HG02852 (cell line): ENCODE data around the gene CYGB.
"Not testable (repeated sequence)": the region's sequence is repeated elsewhere in the genome, so short reads cannot be mapped to it uniquely, and the experiment has no call there.

ENCODE experiments used
- ATAC-seq: cut with Tn5 transposase; IDR thresholded peaks from one replicate; pipeline ENCODE4 v1.9.1; 2021; ENCODE audit warnings: mild to moderate bottlenecking, moderate library complexity; ENCODE audit not compliant: unreplicated experiment

The CYGB gene

DNA sequence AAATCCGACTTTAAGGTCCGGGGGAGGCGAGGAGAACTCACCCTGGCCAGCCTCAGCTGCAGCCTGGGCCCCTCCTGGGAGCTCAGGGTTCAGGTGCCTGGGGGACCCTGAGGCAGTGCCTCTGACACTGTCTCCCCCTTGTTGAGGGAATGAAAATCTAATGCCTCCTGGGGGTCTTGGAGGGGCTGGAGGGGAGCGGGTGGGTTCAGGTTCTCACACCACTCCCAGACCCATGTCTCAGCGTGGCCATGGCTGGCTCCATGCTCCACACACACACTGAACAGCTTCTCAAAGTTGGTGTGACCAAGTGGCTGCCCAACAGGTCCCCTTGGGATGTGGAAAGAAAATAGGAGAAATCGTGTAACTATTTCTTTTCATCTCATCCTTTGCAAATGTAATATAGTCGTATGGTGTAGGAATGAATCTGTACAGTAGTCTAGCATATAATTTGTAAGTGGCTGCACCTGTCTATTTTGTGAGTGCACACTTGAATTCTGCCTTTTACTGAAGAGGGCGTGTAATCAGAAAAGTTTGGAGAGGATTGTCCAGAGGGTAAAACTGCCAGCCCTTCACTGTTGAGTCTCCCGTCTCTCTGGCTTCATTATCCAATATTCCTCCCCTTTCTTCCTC lies 1.5 kb upstream of the CYGB start:
- ATAC-seq = no peak

DNA sequence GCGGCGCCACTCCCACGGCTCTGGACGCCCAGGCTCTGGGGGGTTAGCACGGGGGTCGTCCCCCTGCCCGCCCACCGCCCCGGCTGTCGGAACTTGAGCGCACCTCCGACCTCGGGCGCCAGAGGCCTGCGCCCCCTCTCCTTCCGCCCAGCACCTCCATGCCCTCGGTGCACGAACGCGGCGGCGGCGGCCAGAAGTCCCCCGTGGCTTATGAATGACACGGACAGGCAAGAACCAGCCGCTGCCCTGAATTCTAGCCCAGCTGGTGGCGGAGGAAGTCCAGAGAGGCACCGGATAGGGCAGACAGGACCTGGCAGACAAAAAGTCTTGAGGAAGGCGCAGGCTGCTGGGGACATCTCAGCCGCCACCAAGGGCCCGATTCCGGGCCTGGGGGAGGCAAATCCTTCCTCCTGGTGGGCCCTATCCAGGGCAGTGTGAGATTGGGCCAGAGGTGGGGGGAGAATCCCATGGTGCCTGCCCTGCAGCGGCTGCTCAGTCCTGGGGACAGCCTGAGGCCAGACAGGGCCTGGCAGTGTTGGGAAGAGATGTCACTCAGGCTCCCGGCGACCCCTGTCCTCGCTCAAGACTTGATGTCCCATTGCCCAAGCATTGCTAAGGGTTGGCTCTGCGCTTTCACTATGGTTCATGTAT lies 897 bp upstream of the CYGB start:
- no peak for ATAC-seq

DNA sequence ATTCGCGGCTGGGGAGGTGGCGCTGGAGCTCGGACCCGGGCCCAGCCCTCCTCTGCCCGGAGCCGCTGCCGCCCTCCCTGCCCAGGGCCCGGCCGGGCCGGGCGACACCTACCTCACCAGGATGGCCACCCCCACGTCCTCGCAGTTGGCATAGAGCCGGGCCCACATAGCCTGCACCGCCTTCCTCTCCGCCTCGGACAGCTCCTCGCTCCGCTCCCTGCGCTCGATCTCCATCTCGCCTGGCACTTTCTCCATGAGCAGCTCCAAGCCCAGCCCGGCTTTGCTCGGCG lies 276 bp downstream of the CYGB start:
- no peak for ATAC-seq

DNA sequence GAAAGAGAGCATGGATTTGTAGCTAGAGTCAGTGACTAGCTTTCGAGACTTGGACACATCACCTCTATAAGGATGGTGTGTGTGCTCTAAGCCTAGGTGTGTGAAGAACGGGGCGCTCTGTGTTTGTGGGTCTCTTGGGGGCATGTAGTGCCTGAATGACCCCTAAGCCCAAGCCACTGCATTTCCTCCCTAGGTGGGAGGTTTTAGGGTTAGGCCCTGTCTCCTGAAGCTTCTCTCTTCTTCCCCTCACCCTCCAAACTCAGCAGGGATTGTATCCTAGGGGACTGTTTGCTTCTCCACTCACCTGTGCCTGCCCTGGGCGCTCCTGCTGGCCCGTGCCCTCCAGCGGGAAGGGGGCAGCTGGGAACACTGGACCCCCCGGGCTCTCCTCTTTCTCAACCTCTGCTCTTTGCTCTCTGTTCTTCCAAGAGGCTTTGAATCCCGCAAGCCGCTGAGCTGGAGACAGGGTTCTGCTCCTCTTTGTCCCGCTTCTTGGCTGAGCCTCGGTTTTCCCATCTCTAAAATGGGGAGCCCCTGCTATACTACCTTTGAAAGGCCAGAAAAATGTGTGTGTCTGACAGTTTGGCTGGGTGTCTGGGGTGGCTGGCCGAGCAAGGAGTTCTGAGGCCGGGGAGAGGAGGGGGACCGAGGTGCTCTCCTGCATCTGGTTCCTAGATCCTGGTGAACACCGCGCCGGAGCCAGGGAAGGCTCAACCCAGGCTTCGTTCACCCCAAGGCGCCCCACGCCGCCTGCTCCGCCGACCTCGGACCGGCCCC lies 810 bp downstream of the CYGB start:
- ATAC-seq = no peak

DNA sequence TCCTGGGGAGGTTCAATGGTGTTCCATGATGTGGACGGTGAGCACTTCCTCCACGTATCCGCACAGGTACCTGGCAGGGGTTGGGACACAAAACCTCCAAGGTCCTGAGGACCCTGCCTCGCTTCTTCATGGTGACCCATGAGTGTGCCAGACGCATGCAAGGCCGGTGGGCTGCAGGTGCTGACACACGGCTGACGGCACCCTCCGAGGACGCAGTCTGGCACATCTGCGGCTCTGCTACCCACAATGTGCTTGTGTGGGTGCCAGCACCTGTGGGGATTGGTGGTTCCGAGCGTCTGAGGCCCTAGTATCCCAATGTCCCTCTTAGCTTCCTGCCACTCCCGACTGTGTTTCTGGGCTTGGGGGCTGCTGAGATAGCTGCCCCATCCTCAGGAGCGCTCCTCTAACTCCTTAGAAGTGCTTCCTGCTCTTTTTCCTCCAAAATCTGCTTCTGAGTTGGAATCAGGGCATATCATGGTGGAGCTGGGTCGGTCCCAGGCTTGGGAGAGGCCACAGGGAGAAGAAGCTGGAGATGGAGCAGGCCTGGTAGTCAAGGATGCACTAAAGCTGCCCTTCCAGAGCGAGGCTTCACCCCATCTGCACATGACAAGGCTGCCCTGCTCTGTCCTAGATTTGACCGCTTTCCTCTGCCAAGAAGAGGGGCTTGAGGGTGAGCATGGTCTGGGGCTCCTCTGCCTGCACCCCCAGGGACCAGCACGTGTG lies 1.6 kb downstream of the CYGB start:
- no peak for ATAC-seq

DNA sequence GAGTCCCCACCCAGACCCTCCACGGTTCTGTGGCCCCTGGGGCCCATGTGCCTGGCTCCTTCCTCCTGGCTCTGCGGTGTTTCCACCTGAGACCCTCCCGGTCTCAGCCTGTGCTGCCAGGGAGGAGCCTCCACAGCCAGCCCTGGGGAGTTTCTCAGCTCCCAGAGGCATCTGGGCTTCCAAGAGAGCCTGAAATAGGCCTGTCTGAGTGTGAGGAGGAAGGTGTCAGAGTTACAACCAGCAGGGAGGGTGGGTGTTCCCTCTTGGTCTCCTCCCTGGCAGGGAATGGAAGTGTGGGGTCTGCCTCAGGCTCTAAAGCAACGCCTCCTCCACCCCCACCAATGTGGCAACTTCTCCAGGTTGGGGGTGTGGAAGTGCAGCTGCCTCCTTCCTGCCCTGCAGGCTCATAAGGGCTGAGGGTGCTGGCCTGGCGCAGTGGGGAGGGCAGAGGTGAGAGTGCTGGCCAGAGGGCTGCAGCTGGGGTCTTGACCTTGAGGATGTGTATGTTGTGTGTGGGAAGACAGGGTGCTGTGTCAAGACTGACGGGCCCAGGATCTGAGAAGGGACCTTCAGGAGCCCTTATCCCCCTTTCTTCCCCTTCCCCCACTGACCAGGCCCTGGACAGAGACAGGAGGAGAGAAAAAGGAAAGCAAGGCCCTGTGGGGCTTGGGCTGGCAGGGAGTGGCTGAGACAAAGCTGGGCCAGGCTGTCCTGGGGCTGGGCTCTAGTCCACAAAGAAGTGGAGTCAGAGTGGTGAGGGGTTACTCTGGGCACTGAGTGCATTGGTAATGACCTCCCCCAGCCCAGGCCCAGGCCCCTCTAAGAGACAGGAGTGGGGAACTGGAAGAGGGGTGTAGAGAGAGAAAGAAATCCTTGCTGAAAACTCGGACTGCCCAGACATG lies 2.4 kb downstream of the CYGB start:
- no peak for ATAC-seq

DNA sequence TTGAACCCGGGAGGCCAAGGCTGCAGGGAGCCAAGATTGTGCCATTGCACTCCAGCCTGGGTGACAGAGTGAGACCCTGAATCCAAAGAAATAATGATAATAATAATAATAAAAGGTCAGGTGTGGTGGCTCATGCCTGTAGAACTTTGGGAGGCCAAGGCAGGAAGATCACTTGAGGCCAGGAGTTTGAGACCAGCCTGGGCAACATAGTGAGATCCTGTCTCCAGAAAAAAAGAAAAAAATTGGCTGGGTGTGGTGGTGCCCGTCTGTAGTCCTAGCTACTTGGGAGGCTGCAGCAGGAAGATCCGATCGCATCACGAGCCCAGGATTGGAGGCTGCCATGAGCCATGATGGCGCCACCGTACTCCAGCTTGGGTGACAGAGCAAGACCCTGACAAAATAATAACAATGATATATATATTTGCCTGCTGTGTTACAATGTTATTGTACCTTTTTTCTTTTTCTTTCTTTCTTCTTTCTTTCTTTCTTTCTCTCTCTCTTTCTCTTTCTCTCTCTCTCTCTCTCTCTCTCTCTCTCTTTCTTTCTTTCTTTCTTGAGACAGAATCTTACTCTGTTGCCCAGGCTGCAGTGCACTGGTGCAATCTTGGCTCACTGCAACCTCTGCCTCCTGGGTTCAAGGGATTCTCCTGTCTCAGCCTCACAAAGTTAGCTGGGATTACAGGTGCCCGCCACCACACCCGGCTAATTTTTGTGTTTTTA lies 3.7 kb downstream of the CYGB start:
- not testable (repeated sequence) for ATAC-seq

DNA sequence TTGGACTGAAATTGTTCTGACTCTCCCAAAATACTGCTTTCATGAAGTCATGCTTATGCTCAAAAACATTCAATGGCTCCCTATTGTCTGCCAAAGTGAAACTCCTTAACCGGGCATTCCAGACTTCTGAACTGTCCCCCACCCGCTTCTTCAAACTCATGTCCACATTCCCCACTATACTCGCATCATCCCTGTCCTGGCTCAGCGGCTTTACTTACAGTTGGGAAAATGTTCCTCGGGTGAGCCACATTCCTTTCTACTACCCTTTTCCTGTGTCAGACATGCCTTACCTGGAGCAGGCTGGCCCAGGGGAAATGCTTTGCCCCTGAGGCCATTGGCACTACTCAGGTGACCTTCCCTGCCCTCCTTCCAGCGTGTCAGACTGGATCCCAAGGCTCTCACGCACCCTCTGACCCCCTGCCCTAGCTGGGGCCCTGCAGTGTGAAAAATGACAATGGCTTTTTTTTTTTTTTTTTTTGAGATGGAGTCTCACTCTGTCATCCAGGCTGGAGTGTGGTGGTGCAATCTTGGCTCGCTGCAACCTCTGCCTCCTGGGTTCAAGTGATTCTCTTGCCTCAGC lies 5.3 kb downstream of the CYGB start:
- no peak for ATAC-seq

DNA sequence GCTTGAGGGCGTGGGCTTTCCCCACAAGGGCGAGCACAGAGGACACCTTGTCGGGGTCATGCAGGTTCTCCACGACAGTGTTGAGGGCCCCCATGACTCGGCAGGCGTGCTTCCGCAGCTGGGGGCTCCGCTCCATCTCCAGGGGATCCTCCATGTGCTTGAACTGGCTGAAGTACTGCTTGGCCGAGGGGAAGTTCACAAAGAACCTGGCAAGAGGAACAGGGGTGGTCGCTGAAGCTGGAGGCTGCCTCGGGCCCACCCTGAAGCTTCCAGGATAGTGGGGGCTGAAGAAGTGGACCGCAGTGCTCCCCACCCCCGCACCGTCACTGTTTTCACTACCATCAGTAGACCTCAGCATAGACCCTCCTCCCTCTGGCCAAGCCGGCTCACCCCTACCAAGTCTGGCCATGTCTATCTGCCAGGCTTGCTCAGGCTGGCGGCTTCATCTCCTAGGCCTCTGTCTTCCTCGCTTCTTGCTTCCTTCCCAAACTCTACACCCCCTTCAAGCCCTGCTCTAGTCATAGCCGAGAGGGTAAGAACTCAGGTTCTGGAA lies 5.9 kb downstream of the CYGB start:
- no peak for ATAC-seq

DNA sequence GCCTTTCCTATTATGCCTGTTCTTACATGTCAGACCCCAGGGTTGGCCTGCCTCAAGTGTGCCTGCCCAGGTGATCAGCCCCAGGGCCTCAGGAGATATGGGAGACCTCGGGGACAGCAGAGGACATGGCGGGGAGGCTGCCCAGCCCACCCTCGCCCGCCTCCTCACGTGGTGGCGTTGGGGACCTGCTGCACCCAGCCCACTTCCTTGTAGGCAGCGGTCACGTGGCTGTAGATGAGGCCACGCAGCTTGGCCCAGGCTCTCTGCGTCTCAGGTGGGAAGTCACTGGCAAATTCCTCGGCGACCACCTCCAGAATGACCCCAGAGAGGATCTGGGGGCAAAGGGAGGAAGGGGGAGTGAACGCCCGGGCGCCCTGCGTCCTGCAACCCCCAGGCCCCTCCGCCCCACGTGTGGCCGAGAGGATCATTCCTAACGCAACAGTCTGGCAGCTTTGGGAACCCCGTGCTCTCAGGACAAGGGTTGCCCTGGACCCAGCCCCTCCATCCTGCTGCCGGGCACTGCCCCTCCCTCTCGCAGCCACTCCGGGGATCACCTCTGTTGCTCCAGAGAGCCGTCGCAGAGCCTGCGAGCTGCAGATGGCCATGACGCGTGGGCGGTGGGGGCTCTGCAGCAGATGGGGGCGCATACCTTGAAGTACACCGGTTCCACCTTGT lies 6.6 kb downstream of the CYGB start:
- no peak for ATAC-seq

DNA sequence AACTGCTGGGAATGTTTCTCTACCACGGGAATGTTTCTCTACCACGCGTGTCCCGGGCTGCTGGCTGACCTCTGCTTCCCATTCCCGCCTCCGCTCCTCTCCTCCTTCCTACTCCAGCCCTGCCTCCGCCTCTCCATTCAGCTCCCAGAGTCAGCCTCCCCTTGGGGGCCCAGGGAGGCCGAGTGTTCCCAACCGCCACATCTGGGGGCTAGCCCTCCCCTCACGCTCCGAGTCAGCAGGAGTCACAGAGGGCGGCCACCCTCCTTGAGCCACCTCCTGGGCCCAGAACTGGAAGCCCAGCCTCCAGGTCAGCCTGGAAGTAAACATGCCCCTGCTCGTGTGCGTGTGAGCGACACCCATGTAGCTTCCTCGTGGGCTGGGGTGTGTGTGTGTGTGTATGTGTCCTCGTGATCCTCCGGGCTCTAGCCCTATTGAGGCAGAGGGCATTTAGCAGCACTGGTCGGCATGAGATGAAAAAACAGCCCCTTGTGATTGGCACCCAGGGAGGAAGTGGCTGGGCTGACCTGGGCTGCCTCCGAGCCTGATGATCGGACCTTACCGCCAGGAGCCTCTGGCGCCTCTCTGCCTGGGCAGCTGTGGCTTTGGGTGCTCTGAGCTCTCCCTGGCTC lies 7.3 kb downstream of the CYGB start:
- ATAC-seq = no peak

DNA sequence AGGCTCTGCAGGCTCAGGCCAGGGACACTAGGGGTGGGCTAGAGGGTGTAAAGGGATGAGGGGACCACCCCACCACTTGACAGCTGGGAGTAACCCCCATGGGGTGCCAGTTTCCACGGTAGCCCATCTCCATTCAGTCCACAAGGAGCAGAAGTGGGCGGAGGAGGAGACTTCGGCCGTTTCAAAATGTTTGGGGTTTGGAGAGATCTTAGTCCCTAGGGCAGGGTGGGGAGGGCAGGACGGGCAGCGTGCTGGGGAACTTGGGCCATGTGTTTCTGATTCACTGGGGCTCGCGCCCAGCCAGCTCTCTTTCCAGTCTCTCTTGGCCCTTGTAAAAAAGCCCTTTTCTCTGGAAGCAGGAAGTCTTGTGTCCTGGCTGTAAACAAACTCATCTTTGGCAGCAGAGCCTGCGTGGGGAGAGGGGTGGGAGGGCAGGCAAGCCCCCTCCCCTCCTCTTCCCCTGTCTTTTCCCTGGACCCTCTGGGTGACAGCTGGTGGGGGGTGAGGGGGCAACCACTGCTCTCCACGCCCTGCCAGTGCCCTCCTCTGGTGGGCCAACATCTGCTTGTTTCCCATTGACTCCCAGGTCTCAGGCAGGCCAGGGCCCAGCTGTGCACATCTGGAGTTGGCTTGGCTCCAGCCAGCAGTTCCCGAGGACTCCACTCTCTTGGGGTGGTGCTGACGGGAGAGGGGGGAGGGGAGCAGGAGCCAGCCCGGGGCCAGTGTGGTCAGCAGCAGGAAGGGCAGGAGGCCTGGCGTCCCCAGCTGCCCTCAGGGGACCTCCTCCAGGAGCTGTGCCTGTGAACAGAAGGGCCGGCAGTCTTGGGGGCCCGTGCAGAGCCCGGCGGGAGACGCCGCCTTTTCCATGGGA lies 8.1 kb downstream of the CYGB start:
- no peak for ATAC-seq

DNA sequence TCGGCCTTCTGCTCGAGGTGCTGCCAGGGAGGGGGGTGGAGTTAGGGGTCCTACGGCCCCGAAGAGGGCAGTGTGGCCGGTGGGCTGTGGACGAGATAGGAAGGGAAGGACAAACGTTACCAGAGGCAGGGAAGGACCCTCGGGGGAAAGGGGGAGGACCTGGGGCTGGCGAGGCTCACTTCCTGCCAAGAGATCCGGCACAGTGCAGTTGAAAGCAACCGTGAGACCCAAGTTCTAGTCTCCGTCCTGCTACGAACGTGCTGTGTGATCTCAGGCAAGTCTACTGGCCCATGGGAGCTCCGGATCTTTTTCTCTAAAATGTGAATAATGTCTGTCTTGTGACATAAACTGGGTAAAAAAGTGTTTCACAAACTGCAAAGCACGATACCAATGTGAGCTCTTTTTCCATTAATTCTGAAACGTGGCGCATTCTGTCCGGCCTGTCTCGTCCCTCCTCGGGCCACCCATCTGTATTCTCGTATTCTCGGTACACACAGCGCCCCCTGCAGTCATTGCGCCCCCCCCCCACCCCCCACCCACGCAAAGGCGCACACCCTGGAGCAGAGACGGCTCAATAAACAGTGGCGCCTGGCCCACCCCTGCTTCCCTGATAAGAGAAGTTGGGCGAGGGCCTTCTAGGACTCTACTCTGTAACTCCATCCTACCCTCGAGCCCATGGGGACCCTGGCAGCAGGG lies 8.8 kb downstream of the CYGB start:
- ATAC-seq = no peak

DNA sequence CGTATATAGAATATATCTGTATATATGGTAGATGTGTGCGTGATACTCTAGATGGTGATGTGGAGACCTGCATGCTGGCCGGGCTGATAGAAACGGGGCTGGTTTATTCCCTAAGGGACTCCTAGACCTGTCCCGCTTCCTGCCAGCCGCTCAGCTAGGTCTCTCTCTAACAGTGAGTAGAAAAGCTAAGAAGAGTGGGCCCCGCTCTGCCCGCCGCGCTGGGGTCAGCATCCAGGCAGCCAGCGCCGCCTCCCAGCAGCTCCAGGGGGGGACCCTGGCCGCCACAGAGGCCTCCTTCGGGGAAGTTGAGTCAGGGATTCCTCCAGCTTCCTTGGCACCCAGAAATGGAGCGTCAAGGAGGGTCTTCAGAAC lies 9.4 kb downstream of the CYGB start:
- no peak for ATAC-seq

DNA sequence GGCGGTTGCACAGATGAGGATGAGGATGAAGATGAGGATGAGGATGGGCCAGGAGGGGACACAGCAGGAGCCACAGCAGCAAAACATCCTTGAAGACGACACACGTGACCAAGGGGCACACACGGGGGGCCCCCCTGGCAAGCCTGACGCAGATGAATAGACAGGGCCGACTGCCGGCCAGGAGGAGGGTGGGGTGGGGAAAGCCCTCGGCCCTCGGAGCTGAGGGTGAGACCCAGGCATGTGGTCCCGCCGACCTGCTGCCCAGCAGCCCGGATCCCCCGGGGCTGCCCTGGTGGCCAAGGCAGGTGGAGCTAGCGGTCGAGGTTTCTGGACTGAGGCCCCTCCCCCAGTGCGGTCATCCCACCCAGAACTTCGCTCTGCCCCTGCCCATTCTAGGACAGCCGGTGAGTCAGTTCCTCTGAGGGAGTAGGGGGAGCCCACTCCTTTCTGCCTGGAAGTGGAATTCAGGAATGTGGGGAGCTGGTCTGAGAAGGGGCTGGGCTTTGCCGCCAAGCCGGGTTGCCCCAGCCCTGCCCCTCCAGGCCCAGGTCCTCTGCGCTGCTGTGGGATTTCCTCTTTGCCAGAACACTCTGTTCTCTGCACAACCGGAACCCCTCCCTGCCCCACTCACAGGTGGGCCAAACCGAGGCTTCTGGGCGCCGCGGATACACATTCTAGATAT lies 9.9 kb downstream of the CYGB start:
- ATAC-seq = no peak

DNA sequence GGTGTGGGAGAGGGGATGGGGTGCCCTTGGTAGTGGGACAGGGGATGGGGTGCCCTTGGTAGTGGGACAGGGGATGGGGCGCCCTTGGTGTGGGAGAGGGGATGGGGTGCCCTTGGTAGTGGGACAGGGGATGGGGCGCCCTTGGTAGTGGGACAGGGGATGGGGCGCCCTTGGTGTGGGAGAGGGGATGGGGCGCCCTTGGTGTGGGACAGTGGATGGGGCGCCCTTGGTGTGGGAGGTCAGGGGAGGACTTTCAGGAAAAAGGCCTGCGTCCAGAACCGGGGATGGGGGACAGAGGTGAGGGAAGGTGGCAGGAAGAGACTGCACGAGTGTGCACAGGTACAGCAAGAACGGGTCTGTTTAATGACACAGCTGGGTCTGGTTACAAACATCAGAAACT lies 10.5 kb downstream of the CYGB start:
- not testable (repeated sequence) for ATAC-seq

DNA sequence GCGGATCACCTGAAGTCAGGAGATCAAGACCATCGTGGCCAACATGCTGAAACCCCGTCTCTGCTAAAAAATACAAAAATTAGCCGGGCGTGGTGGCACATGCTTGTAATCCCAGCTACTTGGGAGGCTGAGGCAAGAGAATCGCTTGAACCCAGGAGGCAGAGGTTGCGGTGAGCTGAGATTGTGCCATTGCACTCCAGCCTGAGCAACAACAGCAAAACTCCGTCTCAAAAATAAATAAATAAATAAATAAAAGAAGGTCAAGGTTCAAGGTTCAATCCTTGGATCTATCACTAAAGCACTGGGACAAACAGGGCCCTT lies 12.0 kb downstream of the CYGB start:
- ATAC-seq = not testable (repeated sequence)
